ENCODE results near the gene CDH9.
"Not testable (repeated sequence)": the region's sequence is repeated elsewhere in the genome, so short reads cannot be mapped to it uniquely, and the experiment has no call there.

Gene CDH9

DNA sequence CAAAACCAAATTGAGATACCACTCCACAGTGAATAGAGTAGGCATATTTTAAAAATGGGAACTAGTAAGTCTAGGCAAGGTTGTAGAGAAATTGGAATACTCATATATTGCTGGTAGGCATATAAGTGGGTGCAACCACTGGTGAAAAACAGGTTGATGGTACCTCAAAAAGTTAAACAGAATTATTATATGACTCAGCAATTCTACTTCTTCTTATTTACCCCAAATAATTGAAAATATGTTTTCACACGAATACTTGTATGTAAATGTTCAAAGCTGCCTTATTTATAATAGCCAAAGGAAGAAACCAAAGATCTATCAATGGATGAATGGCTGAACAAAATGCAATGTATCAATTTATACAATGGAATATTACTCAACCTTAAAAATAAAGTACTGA, 79.1 kb downstream of the CDH9 start:
- DNase-seq = no peak
- intact Hi-C loops (cut with DNase I) = no loop called here

DNA sequence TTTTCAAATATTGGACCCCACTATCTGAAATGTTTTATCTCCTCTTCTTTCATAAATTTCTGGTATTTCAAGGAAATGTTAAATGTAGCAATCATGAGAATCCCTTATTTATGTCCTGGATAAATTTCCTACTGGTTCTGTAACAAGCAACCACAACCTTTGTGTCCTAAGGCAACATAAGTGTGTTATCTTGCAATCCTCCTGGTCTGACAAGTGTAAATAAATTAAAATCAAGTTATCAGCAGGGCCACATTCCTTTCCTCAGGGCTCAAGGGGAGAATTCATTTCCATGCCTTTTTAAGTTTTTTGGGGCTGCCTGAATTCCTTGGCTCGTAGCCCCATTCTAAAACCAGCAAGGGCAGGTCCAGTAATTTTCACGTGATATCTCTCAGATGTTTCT, 83.2 kb downstream of the CDH9 start:
- no peak for DNase-seq
- intact Hi-C loops (cut with DNase I) = no loop called here

DNA sequence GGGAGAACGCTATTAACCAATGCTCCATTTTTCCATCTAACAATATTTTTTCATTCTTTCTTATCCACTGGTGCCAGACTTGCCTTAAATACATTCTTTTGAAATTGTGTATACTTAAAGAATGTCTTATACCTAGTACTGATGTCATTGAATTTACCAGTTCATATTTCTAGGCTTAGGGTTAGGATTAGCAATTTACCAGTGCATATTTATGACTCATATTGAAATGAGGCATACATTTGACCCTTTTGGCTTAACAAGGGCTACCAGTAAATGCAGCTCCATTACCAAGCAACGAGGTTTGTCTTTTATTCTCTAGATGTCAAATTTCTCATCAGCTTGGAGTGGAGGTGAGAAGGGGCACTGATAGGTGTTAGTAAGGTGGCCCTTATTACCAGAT, 89.5 kb downstream of the CDH9 start:
- no peak for DNase-seq
- intact Hi-C loops (cut with DNase I) = no loop called here

DNA sequence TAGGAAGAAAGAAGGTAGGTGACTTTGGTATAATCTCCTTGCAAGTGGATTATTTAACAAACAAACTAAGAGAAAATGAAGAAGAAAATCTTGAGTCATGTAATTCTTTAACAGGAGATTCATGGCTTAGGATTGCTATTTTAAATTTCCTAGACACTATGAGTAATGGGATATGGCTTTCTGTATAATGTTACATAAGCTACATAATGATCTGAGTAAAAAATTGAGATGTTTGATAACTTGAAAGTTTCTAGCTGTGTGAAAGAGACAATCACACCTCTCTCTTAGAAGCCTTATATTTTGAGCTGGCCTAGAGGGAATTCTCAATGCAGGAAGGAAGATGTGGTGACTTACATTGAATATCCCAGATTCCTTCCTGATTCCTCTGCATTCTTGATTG, 92.5 kb downstream of the CDH9 start:
- no peak for DNase-seq
- intact Hi-C loops (cut with DNase I) = no loop called here

DNA sequence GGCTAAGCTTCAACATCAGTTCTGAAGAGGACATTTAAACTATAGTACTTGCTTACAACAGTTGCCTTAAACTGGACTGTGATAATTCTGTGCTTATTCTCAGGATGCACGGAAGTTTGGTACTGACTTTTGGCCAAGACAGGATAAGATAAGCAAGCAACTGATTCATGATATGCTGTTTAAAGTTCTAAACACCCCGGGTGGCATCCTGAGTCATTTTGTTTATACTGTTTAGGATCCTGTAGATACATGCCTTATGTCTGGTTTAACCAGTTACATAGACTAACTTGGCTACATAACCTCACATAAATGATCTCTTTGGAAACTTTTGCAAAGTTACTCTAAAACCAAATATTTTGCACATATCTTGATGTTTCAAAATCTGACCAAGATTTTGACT, 95.9 kb downstream of the CDH9 start:
- no peak for DNase-seq
- intact Hi-C loops (cut with DNase I) = no loop called here

DNA sequence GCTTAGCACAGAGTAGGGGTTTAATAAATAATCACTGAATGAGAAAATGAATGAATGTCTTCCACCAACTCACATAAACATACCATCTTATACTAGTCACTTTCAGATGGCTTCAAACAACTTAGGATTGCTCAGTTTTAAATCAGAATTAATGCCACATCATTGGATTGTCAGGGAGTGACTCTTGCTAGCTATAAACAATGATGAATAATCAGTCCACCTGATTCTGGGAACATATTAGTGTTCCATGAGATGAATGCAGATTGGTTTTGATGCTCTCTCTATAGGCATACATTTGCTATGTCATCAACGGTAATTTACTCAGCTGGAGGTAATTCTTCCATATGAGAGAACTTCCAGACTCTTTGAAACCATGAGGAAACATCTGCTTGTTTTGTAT, 97.4 kb downstream of the CDH9 start:
- intact Hi-C loops (cut with DNase I) = no loop called here
- DNase-seq = no peak

DNA sequence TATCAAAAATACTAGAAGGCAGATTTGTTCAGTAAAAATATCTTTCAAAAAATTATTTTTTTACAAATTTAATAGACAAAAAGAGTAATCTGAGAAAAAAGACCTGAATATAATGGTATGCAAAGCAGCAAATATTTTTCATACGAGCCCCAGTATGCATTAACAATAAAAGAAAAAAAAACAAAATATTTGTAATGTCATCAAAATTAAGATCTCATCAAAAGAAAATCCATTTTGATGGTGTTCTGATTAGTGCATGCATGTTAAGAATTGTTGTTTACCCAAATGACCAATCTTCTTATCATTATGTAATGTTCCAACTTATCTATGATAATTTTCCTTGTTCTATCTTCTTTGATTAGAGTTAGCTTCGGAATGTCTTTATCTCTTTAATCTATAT, 106.1 kb downstream of the CDH9 start:
- intact Hi-C loops (cut with DNase I) = no loop called here
- DNase-seq = no peak

DNA sequence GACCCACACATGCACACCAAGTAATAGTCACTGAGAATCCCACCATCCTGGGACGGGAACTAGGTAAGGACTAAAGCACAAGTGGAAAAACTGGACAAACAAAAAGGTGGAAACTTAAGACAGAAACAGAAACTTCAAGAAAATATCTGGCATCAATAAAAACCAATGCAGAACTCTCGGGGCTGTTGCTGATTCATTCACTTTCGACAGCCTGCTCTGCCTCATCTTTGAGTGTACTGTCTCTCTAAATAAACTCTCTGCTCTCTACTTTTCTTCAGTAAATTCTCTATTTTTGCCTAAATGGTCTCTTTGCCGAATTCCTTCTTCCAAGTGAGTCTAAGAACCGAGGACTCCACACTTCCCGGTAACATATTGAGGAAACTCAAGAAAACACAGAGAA, 116.9 kb downstream of the CDH9 start:
- intact Hi-C loops (cut with DNase I) = no loop called here
- DNase-seq = peak in 2 of 42 donors; percentile 8 to 41

DNA sequence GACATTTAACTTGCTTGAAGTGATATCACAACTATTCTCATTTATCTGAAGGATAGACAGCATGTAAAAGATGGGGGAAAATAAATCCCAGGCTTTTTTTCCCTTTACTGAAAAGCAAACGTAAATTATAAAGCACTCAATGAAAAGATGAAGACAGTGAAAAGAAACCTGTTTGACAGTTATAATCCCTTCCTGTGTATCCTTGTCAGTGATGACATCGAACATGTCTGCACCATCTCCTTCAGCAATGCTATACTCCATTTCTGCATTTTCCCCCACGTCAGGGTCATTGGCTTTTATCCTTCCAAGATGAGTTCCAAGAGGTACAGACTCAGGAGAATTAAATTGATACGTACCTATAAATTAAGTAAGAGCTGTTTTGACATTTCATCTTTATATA, 134.9 kb downstream of the CDH9 start:
- intact Hi-C loops (cut with DNase I) = no loop called here
- no peak for DNase-seq

DNA sequence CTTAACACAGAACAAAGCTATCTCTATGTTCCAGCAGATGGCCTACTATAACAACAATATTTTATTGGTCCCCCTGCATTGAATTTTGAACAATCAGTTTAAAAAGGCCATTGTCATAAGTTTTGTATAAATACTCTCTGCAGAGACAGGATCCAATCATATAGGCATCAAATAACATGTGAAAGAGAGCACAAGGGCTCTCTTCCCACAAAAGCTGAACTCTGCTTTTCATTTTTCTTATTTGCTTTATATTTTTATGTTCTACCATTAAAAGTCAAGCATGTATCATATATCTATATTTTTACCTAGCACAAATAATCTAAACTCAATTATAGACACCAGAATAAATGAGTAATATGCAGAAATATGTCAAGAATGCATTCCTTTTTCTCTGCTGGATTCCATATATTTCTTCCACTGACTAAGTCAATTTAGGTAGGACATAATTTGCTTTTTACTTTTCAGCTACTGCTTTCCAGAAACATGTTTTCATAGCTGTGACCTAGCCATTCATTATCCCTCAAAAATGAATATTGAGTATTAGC, 143.6 kb downstream of the CDH9 start:
- intact Hi-C loops (cut with DNase I) = no loop called here
- DNase-seq = no peak

DNA sequence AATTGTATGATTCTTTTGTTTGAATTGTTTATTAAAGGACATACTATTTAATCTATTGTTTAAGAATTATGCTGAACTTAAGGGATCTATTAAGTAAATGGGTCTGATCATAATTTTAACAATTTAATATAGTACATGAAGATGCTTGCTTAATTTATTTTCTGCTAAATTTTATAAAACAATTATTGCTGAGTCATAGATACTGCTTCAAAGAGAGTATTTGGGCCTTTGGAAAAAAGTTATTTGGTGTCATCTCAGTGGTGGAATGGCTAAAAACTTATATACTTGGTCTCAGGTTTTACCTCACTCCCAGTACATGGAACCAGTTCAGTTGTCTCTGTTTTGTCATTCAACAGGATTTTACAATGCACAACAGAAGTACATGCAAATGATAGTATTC, 145.3 kb downstream of the CDH9 start:
- DNase-seq = no peak
- intact Hi-C loops (cut with DNase I) = no loop called here

DNA sequence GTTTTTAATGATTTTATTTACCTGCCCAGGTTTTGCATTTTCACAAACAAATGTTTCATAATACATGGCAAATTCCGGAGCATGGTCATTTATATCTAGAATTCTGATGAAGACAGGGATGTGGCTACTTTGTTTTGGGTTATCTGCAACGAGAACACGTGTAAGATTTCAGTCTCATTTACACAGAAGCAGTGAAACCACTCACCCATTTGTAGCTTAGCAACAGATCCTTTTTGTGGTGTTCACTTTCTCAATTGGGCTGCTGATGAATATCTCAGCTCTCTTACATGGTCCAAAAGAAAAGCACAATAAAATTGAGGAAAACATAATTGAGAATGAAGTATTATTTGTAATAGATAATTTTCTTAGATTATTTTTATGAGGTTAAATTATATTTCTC, 148.6 kb downstream of the CDH9 start:
- DNase-seq = no peak
- intact Hi-C loops (cut with DNase I) = no loop called here

DNA sequence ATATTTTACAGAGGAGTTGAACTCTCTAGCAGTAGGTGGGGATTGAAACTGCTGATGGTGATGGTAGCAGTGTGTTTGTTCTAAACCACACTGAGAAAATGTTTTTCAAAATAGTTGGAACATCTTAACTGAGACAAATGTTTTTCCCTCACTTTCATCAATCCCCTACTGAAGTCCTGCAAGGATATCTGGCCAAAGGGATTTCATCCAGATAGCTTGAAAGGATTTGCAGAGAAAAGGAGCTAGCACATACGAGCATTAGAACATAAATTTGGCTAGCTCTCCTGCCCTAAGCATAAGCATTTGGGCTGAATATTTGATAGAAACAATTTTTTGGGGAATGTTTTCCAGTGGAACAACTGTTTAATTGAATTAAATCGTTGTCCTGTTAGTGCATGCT, 153.9 kb downstream of the CDH9 start:
- no peak for DNase-seq
- intact Hi-C loops (cut with DNase I) = no loop called here

DNA sequence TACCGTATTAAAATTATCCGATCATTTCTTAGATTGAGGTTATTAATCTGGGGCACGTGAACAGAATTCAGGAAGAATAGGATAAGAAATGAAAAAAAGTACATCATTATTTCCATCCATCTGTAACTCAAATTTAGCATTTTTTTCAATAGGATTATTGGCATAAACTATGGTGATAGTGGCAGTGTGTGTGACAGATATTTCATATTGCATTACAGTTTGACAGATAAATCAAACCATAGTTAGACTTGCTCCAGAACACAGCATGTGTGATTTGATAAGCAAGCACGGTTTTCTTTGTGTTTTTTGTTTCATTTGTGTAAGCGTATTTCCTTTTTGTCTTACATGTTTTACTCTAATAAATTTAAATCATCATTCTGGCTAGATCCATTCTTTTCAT, 155.0 kb downstream of the CDH9 start:
- DNase-seq = no peak
- intact Hi-C loops (cut with DNase I) = no loop called here

DNA sequence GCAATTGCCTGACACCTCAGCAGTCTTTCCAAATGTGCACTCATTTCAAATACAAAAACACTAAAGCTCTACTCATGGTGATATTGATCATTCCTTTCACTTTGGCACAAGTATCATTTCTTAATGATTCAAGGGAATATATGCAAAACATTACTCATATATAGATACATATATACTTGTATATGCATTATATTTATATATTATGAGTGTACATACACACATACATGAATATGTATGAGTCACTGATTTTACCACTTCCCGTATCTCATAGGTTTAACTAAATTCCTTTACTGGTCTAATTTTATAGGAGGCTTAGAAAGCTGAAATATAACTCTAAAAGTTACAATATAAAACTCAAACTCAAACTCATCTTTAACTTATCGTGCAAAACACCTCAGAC, 156.5 kb downstream of the CDH9 start:
- no peak for DNase-seq
- intact Hi-C loops (cut with DNase I) = no loop called here

DNA sequence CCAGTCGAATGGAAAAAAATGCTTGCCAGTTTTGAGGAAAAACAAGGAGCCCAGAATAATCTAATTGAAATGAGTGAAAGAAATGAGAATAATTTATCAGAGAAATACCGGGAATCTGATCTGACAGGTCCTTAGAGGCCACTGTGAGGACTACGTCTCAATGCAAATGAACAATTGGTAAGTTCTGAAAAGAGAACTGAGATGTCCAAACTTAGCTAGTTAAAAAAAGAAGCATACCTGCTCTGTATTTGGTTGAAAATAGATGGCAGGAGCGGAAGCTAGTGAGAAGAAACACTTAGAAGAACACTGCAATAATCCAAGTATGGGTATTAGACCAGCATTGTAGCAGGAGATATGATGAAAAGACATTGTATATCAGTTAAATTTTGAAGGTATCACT, 161.2 kb downstream of the CDH9 start:
- DNase-seq = no peak
- intact Hi-C loops (cut with DNase I) = no loop called here

DNA sequence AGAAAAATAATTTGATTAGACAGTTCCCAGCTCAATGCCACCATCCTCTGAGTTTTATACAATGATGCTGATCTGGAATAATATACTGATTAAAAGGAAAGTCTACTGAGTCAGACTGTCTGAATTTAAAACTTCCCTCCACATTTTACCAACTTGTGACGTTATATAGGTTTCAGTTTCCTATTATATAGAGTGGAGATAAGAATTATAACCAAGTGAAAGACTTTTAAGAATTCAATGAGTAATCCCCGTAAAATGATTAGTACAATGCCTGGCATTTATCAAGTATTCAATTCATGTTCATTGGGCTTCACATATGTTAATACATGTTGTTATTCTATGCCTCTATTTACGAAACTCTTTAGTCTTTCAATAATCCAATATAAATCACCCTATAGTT, 166.0 kb downstream of the CDH9 start:
- intact Hi-C loops (cut with DNase I) = no loop called here
- no peak for DNase-seq

DNA sequence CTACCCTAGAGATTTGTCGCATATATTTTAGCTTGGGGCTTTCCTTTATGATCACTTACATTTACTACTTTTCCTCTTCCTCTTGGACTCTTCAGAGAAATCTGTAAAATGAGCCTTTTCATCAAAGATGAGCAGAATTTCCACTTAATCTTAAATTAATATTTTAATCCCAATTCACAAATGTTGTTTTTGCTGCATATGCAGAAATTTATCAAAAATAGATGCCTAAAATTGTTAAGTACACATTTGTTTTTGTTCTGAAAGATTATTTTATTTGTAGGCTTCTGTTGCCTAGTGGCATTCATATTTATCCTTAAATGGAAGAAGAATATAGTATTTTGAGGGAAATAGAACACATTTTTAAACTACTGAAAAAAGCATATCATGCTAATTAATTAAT, 168.6 kb downstream of the CDH9 start:
- intact Hi-C loops (cut with DNase I) = no loop called here
- DNase-seq = no peak

DNA sequence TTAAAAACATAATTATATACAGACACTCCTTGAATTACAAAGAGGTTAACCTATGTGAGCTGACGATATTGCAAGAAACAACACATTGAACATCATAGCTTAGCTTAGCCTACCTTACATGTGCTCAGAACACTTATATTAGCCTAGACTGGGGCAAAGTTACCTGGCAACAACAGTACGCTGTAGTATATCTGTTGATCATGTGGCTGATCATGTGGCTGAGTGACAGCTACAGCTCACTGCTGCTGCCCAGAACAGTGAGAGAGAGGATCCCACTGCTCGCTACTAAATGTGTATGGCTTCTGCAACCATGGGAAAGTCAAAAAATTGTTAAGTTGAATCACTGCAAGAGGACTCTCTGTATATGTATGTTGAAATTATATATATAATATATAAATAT, 169.9 kb downstream of the CDH9 start:
- no peak for DNase-seq
- intact Hi-C loops (cut with DNase I) = no loop called here

DNA sequence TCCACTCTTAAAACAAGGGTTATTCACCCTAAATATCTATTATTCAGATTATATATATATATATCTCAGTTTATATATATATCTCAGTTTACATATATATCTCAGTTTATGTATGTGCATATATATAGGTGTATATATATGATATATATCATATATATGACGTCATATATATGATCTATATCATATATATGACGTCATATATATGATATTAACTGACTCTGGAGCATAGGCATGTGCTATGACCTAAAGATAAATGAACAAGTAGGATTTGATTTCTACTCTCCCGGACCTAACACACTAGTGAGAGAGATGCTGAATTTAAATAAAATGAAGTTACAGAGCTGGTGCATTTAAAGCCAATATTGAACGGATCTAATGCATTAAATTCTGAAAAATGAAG, 174.3 kb downstream of the CDH9 start:
- no peak for DNase-seq
- intact Hi-C loops (cut with DNase I) = no loop called here

DNA sequence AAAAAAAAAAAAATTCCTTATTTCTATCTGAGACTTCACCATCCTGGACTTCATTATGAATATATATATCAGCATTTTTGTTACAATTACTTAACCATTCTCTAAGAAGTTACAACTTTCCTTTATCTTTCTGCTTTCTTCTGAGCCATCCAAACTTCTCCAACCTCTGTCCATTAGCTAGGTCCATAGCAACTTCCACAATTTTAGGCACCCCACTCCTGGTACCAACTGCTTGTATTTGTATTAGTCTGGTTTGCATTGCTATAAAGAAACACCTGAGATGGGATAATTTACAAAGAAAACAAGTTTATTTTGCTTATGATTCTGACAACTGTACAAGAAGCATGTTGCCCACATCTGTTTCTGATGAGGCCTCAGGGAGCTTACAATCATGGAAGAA, 182.1 kb downstream of the CDH9 start:
- intact Hi-C loops (cut with DNase I) = no loop called here
- no peak for DNase-seq

DNA sequence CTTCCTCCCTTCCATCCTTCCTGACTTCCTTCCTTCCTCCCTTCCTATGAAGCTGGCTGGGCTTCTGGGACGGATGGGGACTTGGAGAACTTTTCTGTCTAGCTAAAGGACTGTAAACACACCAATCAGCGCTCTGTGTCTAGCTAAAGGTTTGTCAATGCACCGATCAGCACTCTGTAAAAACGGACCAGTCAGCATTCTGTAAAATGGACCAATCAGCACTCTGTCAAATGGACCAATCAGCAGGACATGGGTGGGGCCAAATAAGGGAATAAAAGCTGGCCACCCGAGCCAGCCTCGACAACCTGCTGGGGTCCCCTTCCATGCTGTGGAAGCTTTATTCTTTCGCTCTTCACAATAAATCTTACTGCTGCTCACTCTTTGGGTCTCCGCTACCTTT, 185.9 kb downstream of the CDH9 start:
- DNase-seq; intact Hi-C loops (cut with DNase I): not testable (repeated sequence)

Data from head of caudate nucleus (tissue), 42 donors.